ENCODE measurements around the gene CDNF.

DNA sequence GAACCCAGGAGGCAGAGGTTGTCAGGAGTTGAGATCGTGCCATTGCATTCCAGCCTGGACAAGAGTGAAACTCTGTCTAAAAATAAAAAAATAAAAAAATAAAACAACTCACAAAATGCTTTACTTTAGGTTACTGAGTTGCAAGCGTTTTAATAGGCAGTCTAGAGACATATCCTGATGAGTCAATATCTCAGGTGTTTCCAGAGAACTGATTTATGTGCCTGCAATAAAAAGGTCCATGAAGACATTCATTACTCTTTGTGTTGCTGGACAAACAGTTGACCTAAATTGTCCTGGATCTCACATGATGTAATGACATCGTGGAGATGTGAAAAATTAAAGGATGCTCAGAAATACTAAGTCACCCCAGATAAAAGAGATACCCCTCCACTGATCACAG, 31.5 kb downstream of the CDNF start:
- TF ChIP-seq POLR2A (IDR thresholded peaks at IDR 0.05) = no peak
- TF ChIP-seq, protein P1, sequence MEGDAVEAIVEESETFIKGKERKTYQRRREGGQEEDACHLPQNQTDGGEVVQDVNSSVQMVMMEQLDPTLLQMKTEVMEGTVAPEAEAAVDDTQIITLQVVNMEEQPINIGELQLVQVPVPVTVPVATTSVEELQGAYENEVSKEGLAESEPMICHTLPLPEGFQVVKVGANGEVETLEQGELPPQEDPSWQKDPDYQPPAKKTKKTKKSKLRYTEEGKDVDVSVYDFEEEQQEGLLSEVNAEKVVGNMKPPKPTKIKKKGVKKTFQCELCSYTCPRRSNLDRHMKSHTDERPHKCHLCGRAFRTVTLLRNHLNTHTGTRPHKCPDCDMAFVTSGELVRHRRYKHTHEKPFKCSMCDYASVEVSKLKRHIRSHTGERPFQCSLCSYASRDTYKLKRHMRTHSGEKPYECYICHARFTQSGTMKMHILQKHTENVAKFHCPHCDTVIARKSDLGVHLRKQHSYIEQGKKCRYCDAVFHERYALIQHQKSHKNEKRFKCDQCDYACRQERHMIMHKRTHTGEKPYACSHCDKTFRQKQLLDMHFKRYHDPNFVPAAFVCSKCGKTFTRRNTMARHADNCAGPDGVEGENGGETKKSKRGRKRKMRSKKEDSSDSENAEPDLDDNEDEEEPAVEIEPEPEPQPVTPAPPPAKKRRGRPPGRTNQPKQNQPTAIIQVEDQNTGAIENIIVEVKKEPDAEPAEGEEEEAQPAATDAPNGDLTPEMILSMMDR (IDR thresholded peaks at IDR 0.05) = no peak

Measured in esophagus squamous epithelium (tissue), 4 donors.